GM12878 (cell line): ENCODE measurements around the gene COL19A1. TPM values are rescaled to one million over a fixed set of nuclear protein-coding genes. Genes with fewer than 3 reads are reported as not detected.

ENCODE experiments used
- ATAC-seq: fragments of 200-7000 bp; cut with Tn5 transposase; 3 replicates; pipeline ENCODE4 v1.9.1; 2020; ENCODE audit warnings: mild to moderate bottlenecking, moderate library complexity
- BruUV-seq: library from RNA; stranded (reverse); fragments of 400-500 nt; replicated peaks from 2 replicates; lab custom pipeline; 2021; lab: Mats Ljungman, UMichigan
- CTCF ChIA-PET: fragments of 300-600 bp; sonication (Branson Sonifier 250); formaldehyde crosslinking; extraction: SDS; loops from one replicate; lab custom pipeline; 2021; ENCODE audit warnings: inconsistent platforms; lab: Yijun Ruan, JAX
- POLR2A ChIA-PET: fragments of 350-600 bp; formaldehyde crosslinking; extraction: SDS; loops from one replicate; lab custom pipeline; 2021; ENCODE audit warnings: inconsistent platforms; lab: Charles Lee
- RAD21 ChIA-PET: fragments of 300-600 bp; sonication (Branson Sonifier 250); formaldehyde crosslinking; loops from one replicate; lab custom pipeline; 2023; ENCODE audit warnings: antibody characterized with exemption; ENCODE audit not compliant: unreplicated experiment; lab: Charles Lee
- SMC1A ChIA-PET: fragments of 300-600 bp; sonication (Branson Sonifier 250); formaldehyde crosslinking; loops from one replicate; lab custom pipeline; 2023; ENCODE audit not compliant: unreplicated experiment, uncharacterized antibody; lab: Charles Lee
- DNase-seq: peaks from one replicate; pipeline ENCODE4 v3.0.0-alpha.2; 2011; ENCODE audit warnings: low read depth, low spot score
- FAIRE-seq: peaks from 3 replicates; lab custom pipeline; 2011; peaks lifted over from hg19 to GRCh38; lab: Jason Lieb, UNC
- H2AFZ ChIP-seq: 2 replicates; pipeline ENCODE4 v1.6.0; 2011; ENCODE audit warnings: low read depth, low read length, control low read depth; ENCODE audit not compliant: control insufficient read depth
- H3K27ac ChIP-seq: 2 replicates; pipeline ENCODE4 v1.5.1; 2011; ENCODE audit warnings: control low read depth; ENCODE audit not compliant: control insufficient read depth, insufficient read depth
- H3K27me3 ChIP-seq, 2 experiments: replicated peaks in 1 of 2; 2 replicates each; pipeline versions ENCODE4 v1.6.0 to v1.6.1; 2011; ENCODE audit warnings: low read length in 1 of 2; ENCODE audit not compliant: control insufficient read depth in 2 of 2, insufficient read depth in 2 of 2
- H3K36me3 ChIP-seq, 2 experiments: 2 replicates each; pipeline ENCODE4 v1.5.1; 2011; ENCODE audit warnings: low read length in 1 of 2; ENCODE audit not compliant: control insufficient read depth in 2 of 2, insufficient read depth in 2 of 2
- H3K4me1 ChIP-seq: 2 replicates; pipeline ENCODE4 v1.6.1; 2011; ENCODE audit warnings: mild to moderate bottlenecking, low read length, moderate library complexity, mixed read lengths; ENCODE audit not compliant: control insufficient read depth, insufficient read depth
- H3K4me2 ChIP-seq: 2 replicates; pipeline ENCODE4 v1.6.0; 2011; ENCODE audit warnings: control low read depth; ENCODE audit not compliant: control insufficient read depth, insufficient read depth
- H3K4me3 ChIP-seq: fragments of 200-600 bp; sonication (generic); 2 replicates; pipeline ENCODE4 v1.5.1; 2016
- H3K79me2 ChIP-seq: 2 replicates; pipeline ENCODE4 v1.6.0; 2011; ENCODE audit warnings: low read length; ENCODE audit not compliant: control insufficient read depth, insufficient read depth
- H3K9ac ChIP-seq: 2 replicates; pipeline ENCODE4 v1.8.0; 2011; ENCODE audit warnings: low read length, control low read depth, mixed read lengths; ENCODE audit not compliant: control insufficient read depth, insufficient read depth
- H3K9me3 ChIP-seq: replicated peaks from 3 replicates; pipeline ENCODE4 v1.5.1; 2011; ENCODE audit warnings: mild to moderate bottlenecking, low read length; ENCODE audit not compliant: control insufficient read depth, insufficient read depth
- H4K20me1 ChIP-seq: 2 replicates; pipeline ENCODE4 v1.6.0; 2011; ENCODE audit not compliant: control insufficient read depth, insufficient read depth
- FOXM1 ChIP-seq: IDR thresholded peaks from 2 replicates; pipeline ENCODE4 v1.6.1; 2012; ENCODE audit warnings: low read depth, mild to moderate bottlenecking, inconsistent platforms, low read length, moderate library complexity
- JUNB ChIP-seq: IDR thresholded peaks from 2 replicates; pipeline ENCODE4 v1.6.1; 2016; ENCODE audit warnings: antibody characterized with exemption, mild to moderate bottlenecking
- LARP7 ChIP-seq: fragments of 450-650 bp; IDR thresholded peaks from 2 replicates; pipeline ENCODE4 v1.6.1; 2017; ENCODE audit warnings: mild to moderate bottlenecking
- MTA2 ChIP-seq: fragments of 450-650 bp; IDR thresholded peaks from 2 replicates; pipeline ENCODE4 v1.6.1; 2016; ENCODE audit warnings: low read depth, mild to moderate bottlenecking, moderate library complexity
- POU2F2 ChIP-seq: IDR thresholded peaks from 3 replicates; pipeline ENCODE4 v1.6.1; 2011; ENCODE audit warnings: low read depth, mild to moderate bottlenecking, low read length, borderline replicate concordance
- ZNF384 ChIP-seq: IDR thresholded peaks from 2 replicates; pipeline ENCODE4 v1.6.1; 2012; ENCODE audit warnings: low read depth, mild to moderate bottlenecking, low read length, improper control_type of control experiment, borderline replicate concordance
- ZNF622 ChIP-seq: fragments of 450-650 bp; IDR thresholded peaks from 2 replicates; pipeline ENCODE4 v1.6.1; 2017; ENCODE audit warnings: mild to moderate bottlenecking, inconsistent platforms
- WGBS: methylation state at CpG from one replicate; pipeline ENCODE4 v1.1.6; 2016; ENCODE audit warnings: low lambda C conversion rate; ENCODE audit not compliant: insufficient replicate concordance, insufficient coverage; ENCODE audit errors: missing lambda C conversion rate; 5-methylcytosine and 5-hydroxymethylcytosine counted together
- in situ Hi-C: fragments of 300-500 bp; cut with MboI; formaldehyde crosslinking; loops from 9 replicates; pipeline ENCODE4 v1.14.3; 2018; ENCODE audit warnings: mixed read lengths
- intact Hi-C: fragments of 100-400 bp; cut with micrococcal nuclease; formaldehyde crosslinking; loops from one replicate; pipeline ENCODE4 v1.14.2; 2022; ENCODE audit not compliant: unreplicated experiment
- polyA plus RNA-seq, 11 experiments: library from polyadenylated mRNA; depleted of rRNA in 4 of 11; unstranded in 6 of 11; stranded (reverse) in 5 of 11; fragments of >200 nt; fragmentation: Nextera tagmentation in 4 of 11; fragmentation: Illumina TruSeq in 1 of 11; extraction: Ambion mirVana in 4 of 11; extraction: Trizol in 1 of 11; gene quantifications; 1 replicate in 1 of 11; 2 replicates in 10 of 11; pipeline versions ENCODE4 v1.2.1 to v1.2.3, GENCODE V29; 2011 to 2016; ENCODE audit warnings: inconsistent platforms in 2 of 11, missing spikeins in 2 of 11, low read depth in 1 of 11
- total RNA-seq, 4 experiments: library from RNA; depleted of rRNA in 3 of 4; stranded (reverse); fragments of >200 nt in 3 of 4; fragmentation: Illumina TruSeq in 1 of 4; extraction: Trizol in 1 of 4; gene quantifications; 2 replicates each; pipeline versions ENCODE4 v1.2.1 to v1.2.3, GENCODE V29; 2013 to 2021
- TF ChIP-seq, protein P1 (sequence below): fragments of 450-650 bp; IDR thresholded peaks from 2 replicates; pipeline ENCODE4 v1.6.1; 2017; ENCODE audit warnings: borderline replicate concordance

Gene COL19A1
- total and polyA plus RNA-seq, 10 of the 15 experiments (the other 5 are each of a cell fraction or from before 2014, with no cell fraction given): 1.1 to 13.5 (median 4.1) TPM

DNA sequence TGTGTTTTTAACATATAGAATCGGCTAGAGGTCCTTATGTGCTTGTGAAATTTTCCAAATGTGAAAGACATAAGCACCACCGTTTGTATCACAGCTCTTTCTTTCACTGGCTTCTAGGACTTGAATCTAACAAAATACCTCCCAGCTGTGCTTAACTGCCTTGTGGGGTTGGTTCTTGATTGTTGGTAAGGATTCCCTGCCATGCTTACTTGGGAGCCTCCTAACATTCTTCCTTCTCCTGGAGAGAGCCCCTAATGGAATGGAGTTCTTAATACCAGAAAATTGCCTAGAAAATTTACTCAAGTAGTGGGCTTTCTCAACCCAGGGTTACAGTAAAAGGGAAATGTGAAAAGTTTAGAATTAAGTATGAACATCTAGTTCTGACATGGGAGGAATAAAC, 121.2 kb downstream of the COL19A1 start:
- FAIRE-seq (no peak), ATAC-seq (no peak), DNase-seq (no peak)
- SMC1A ChIA-PET: interaction anchor here (0.7 to 1.7 kb wide), 6 partner anchors 9 to 193 kb away, joined by 3 to 6 read pairs (median 3); no protein-coding TSS in a partner anchor
- Histone ChIP-seq H3K27me3 (no peaks in the 10 kb centered on the region), H3K9me3 (no peaks in the 10 kb centered on the region), H4K20me1 (no peaks in the 10 kb centered on the region), H3K4me1 (peaks cover 3% of the 10 kb centered on the region; the same call in 1 of the 2 replicates), H3K4me3 (no peak overlapping the region), H3K36me3 (no peaks in the 10 kb centered on the region), H3K79me2 (no peaks in the 10 kb centered on the region), H2AFZ (no peak overlapping the region; the same call in 1 of the 2 replicates), H3K27ac (no peak overlapping the region), H3K4me2 (no peak overlapping the region), H3K9ac (no peak overlapping the region)
- TF ChIP-seq ZNF622 (no peak), FOXM1 (no peak), LARP7 (no peak), MTA2 (no peak), ZNF384 (no peak), POU2F2 (no peak), JUNB (no peak)
- TF ChIP-seq, protein P1, sequence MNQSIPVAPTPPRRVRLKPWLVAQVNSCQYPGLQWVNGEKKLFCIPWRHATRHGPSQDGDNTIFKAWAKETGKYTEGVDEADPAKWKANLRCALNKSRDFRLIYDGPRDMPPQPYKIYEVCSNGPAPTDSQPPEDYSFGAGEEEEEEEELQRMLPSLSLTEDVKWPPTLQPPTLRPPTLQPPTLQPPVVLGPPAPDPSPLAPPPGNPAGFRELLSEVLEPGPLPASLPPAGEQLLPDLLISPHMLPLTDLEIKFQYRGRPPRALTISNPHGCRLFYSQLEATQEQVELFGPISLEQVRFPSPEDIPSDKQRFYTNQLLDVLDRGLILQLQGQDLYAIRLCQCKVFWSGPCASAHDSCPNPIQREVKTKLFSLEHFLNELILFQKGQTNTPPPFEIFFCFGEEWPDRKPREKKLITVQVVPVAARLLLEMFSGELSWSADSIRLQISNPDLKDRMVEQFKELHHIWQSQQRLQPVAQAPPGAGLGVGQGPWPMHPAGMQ: no peak
- intact Hi-C loops (loop anchor here (10.0 kb wide), 1 partner anchor 153 kb away; no protein-coding TSS in a partner anchor), in situ Hi-C loops (no loop called here)
- POLR2A ChIA-PET: interaction anchor here (1.5 kb wide), 1 partner anchor 120 kb away, joined by 3 read pairs; no protein-coding TSS in a partner anchor
- RAD21 ChIA-PET: interaction anchor here (1.3 kb wide), 1 partner anchor 139 kb away, joined by 3 read pairs; no protein-coding TSS in a partner anchor
- BruUV-seq: no TSS peak
- WGBS: 97% methylated on average over 2 of the region's 2 CpGs
- CTCF ChIA-PET: interaction anchor here (1.3 to 2.6 kb wide), 3 partner anchors 48 to 152 kb away, joined by 3 to 10 read pairs (median 5); no protein-coding TSS in a partner anchor
